Vagina (tissue), 2 donors: ENCODE data around the gene PCBP3.

Source experiments
- POLR2A ChIP-seq, 2 donors: fragments of 450-650 bp; IDR thresholded peaks; one replicate each; pipeline ENCODE4 v1.6.1; 2017; ENCODE audit warnings: antibody characterized with exemption in 2 of 2, mild to moderate bottlenecking in 2 of 2, moderate library complexity in 2 of 2
- TF ChIP-seq, protein P1 (sequence below), 3 experiments: fragments of 450-650 bp in 2 of 3; fragments of 200-600 bp in 1 of 3; sonication (generic) in 1 of 3; IDR thresholded peaks; one replicate each; pipeline ENCODE4 v1.5.1; 2017 to 2019; ENCODE audit warnings: antibody characterized with exemption in 3 of 3, mild to moderate bottlenecking in 2 of 3, moderate library complexity in 2 of 3

DNA sequence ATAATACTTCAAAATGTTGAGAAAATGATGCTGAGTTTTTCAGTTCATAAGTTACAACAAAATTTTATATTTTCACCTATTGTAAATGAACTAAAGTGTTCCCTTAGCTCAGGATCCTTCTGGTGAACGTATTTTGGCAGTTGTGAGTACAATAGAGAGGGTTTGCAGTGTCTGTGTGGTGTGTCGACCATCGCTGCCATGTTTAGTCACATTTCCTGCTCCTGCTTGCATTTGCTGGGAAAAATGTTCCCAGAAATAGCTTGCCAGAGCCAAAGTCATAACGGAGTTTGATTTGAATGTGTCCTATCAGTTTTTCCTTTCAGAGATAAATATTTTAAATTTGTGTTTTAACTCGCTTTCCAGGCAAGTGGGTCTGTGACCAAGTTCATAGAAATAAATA lies 220.9 kb downstream of the PCBP3 start:
- TF ChIP-seq, protein P1, sequence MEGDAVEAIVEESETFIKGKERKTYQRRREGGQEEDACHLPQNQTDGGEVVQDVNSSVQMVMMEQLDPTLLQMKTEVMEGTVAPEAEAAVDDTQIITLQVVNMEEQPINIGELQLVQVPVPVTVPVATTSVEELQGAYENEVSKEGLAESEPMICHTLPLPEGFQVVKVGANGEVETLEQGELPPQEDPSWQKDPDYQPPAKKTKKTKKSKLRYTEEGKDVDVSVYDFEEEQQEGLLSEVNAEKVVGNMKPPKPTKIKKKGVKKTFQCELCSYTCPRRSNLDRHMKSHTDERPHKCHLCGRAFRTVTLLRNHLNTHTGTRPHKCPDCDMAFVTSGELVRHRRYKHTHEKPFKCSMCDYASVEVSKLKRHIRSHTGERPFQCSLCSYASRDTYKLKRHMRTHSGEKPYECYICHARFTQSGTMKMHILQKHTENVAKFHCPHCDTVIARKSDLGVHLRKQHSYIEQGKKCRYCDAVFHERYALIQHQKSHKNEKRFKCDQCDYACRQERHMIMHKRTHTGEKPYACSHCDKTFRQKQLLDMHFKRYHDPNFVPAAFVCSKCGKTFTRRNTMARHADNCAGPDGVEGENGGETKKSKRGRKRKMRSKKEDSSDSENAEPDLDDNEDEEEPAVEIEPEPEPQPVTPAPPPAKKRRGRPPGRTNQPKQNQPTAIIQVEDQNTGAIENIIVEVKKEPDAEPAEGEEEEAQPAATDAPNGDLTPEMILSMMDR (IDR thresholded peaks at IDR 0.05), result no peak
- TF ChIP-seq POLR2A (IDR thresholded peaks at IDR 0.05), result no peak
